Measurements from ENCODE around the gene SIGLEC8. TPM values are rescaled to one million over a fixed set of nuclear protein-coding genes. Genes with fewer than 3 reads are reported as not detected.

Gene SIGLEC8
- total and polyA plus RNA-seq, 9 of the 15 experiments (the other 6 are each of a cell fraction or from before 2014, with no cell fraction given) = 0.04 to 0.65 (median 0.39) TPM

- TF ChIP-seq, protein P1, sequence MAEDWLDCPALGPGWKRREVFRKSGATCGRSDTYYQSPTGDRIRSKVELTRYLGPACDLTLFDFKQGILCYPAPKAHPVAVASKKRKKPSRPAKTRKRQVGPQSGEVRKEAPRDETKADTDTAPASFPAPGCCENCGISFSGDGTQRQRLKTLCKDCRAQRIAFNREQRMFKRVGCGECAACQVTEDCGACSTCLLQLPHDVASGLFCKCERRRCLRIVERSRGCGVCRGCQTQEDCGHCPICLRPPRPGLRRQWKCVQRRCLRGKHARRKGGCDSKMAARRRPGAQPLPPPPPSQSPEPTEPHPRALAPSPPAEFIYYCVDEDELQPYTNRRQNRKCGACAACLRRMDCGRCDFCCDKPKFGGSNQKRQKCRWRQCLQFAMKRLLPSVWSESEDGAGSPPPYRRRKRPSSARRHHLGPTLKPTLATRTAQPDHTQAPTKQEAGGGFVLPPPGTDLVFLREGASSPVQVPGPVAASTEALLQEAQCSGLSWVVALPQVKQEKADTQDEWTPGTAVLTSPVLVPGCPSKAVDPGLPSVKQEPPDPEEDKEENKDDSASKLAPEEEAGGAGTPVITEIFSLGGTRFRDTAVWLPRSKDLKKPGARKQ (CRISPR knock-in tag; IDR thresholded peaks at IDR 0.05) = no peak
- TF ChIP-seq MBD2 (IDR thresholded peaks at IDR 0.05; ENCODE audit: borderline replicate concordance, low read depth) (no peak), ZNF764 (CRISPR knock-in tag; IDR thresholded peaks at IDR 0.05; ENCODE audit: low read depth) (no peak), NRF1 (conservative IDR thresholded peaks at IDR 0.05 in 1 of 2, IDR thresholded peaks at IDR 0.05 in 1 of 2) (peak in 1 of 2 experiments; percentile 30; a peak in 1 of 4 replicates), TFAM (CRISPR knock-in tag; conservative IDR thresholded peaks at IDR 0.05) (no peak), CHD4 (IDR thresholded peaks at IDR 0.05; ENCODE audit: insufficient read depth, insufficient replicate concordance, low read depth, low read length, poor library complexity, severe bottlenecking) (no peak), HDAC1 (IDR thresholded peaks at IDR 0.05) (peak; percentile 13 to 91; a peak in 2 of 4 replicates), C11orf30 (IDR thresholded peaks at IDR 0.05; ENCODE audit: low read depth) (no peak), TEAD2 (tag; IDR thresholded peaks at IDR 0.05) (no peak), ZNF551 (CRISPR knock-in tag; IDR thresholded peaks at IDR 0.05) (no peak), GATAD2A (IDR thresholded peaks at IDR 0.05) (no peak; the same call in none of the 2 replicates), CEBPZ (IDR thresholded peaks at IDR 0.05; ENCODE audit: borderline replicate concordance, low read depth, low read length) (no peak), NCOA2 (IDR thresholded peaks at IDR 0.05; ENCODE audit: partially characterized antibody in 2 of 2) (peak in 1 of 2 experiments; percentile 58), ZNF398 (CRISPR knock-in tag; IDR thresholded peaks at IDR 0.05) (no peak), ZSCAN29 (IDR thresholded peaks at IDR 0.05) (no peak), ZNF589 (CRISPR knock-in tag; IDR thresholded peaks at IDR 0.05; ENCODE audit: low read depth) (no peak)
- TF ChIP-seq, protein P2, sequence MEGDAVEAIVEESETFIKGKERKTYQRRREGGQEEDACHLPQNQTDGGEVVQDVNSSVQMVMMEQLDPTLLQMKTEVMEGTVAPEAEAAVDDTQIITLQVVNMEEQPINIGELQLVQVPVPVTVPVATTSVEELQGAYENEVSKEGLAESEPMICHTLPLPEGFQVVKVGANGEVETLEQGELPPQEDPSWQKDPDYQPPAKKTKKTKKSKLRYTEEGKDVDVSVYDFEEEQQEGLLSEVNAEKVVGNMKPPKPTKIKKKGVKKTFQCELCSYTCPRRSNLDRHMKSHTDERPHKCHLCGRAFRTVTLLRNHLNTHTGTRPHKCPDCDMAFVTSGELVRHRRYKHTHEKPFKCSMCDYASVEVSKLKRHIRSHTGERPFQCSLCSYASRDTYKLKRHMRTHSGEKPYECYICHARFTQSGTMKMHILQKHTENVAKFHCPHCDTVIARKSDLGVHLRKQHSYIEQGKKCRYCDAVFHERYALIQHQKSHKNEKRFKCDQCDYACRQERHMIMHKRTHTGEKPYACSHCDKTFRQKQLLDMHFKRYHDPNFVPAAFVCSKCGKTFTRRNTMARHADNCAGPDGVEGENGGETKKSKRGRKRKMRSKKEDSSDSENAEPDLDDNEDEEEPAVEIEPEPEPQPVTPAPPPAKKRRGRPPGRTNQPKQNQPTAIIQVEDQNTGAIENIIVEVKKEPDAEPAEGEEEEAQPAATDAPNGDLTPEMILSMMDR (IDR thresholded peaks at IDR 0.05 in 2 of 3, conservative IDR thresholded peaks at IDR 0.05 in 1 of 3; ENCODE audit: insufficient read depth in 2 of 3, low read depth in 1 of 3, low read length in 3 of 3) = no peak
Measured at GRCh38 chr19:51467864-51468544, 9.8 kb upstream of the SIGLEC8 start (continued).

All from K562 (cell line).